HEK293 (cell line): ENCODE results near the gene AVPR1B.

Experiments used
- CTCF ChIP-seq: fragments of 450-650 bp; formaldehyde crosslinking; IDR thresholded peaks from 2 replicates; pipeline ENCODE4 v1.5.1; 2016; ENCODE audit warnings: missing biosample characterization, missing genetic modification characterization
- MYNN ChIP-seq: fragments of 450-650 bp; formaldehyde crosslinking; IDR thresholded peaks from 2 replicates; pipeline ENCODE4 v1.5.1; 2016; ENCODE audit warnings: missing biosample characterization, missing genetic modification characterization, borderline replicate concordance
- OSR2 ChIP-seq: fragments of 450-650 bp; formaldehyde crosslinking; IDR thresholded peaks from 2 replicates; pipeline ENCODE4 v1.5.1; 2016; ENCODE audit warnings: missing biosample characterization, missing genetic modification characterization
- TSHZ1 ChIP-seq: fragments of 450-650 bp; formaldehyde crosslinking; IDR thresholded peaks from 2 replicates; pipeline ENCODE4 v1.5.1; 2016; ENCODE audit warnings: missing biosample characterization, missing genetic modification characterization, borderline replicate concordance
- ZBTB11 ChIP-seq: fragments of 450-650 bp; formaldehyde crosslinking; conservative IDR thresholded peaks from 2 replicates; pipeline ENCODE4 v1.5.1; 2016; ENCODE audit warnings: low read depth, missing biosample characterization, missing genetic modification characterization
- ZBTB17 ChIP-seq: fragments of 450-650 bp; formaldehyde crosslinking; IDR thresholded peaks from 2 replicates; pipeline ENCODE4 v1.5.1; 2016; ENCODE audit warnings: missing biosample characterization, missing genetic modification characterization
- ZBTB7A ChIP-seq: fragments of 450-650 bp; formaldehyde crosslinking; IDR thresholded peaks from 2 replicates; pipeline ENCODE4 v1.5.1; 2016; ENCODE audit warnings: low read depth, missing biosample characterization, missing genetic modification characterization
- ZNF302 ChIP-seq: fragments of 450-650 bp; formaldehyde crosslinking; IDR thresholded peaks from 2 replicates; pipeline ENCODE4 v1.5.1; 2016; ENCODE audit warnings: missing biosample characterization, missing genetic modification characterization, low read depth
- ZNF677 ChIP-seq: fragments of 450-650 bp; IDR thresholded peaks from 2 replicates; pipeline ENCODE4 v1.5.0; 2018; ENCODE audit warnings: missing biosample characterization, mild to moderate bottlenecking, missing genetic modification characterization, moderate library complexity
- ZNF747 ChIP-seq: fragments of 450-650 bp; formaldehyde crosslinking; IDR thresholded peaks from 2 replicates; pipeline ENCODE4 v1.5.1; 2016; ENCODE audit warnings: missing biosample characterization, missing genetic modification characterization
- ZNF792 ChIP-seq: fragments of 450-650 bp; formaldehyde crosslinking; IDR thresholded peaks from 2 replicates; pipeline ENCODE4 v1.5.1; 2016; ENCODE audit warnings: missing biosample characterization, missing genetic modification characterization
- ZNF830 ChIP-seq: fragments of 450-650 bp; IDR thresholded peaks from 2 replicates; pipeline ENCODE4 v1.5.0; 2018; ENCODE audit warnings: missing biosample characterization, missing genetic modification characterization, low read depth, mild to moderate bottlenecking, moderate library complexity

- TF ChIP-seq TSHZ1 (tag by site-specific recombination) (no peak), ZNF792 (tag by site-specific recombination) (no peak), ZBTB17 (no peak), CTCF (no peak), ZNF302 (tag by site-specific recombination) (no peak), ZNF747 (tag by site-specific recombination) (no peak), ZBTB11 (tag by site-specific recombination) (no peak), ZBTB7A (no peak), MYNN (no peak), OSR2 (tag by site-specific recombination) (no peak), ZNF830 (tag by site-specific recombination) (no peak), ZNF677 (tag by site-specific recombination) (no peak)
Observed at GRCh38 chr1:206142011-206142410, 24.8 kb upstream of the AVPR1B start.
